ENCODE measurements around the gene PHKA1. TPM values are rescaled to one million over a fixed set of nuclear protein-coding genes. Genes with fewer than 3 reads are reported as not detected.

The PHKA1 gene
- total RNA-seq, 1 experiment from 2014 or later, result 5.1 TPM

DNA sequence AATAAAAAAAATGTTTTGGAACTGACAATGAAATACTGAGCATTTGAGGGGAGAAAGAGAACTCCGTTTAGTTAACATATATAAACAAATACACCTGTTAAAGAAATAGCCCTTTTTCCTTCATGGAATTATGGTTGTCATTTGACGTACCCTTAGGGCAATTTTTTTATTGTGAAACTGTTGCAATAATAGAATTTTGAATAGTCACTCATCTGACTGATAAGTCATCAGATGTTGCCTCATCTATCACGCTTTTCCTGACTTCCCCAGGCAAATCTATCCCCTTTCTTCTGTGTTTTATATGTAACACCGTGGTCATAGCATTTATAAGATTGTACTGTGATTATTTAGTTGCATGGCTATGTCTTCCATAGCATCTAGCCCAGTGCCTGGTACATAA, 72.5 kb downstream of the PHKA1 start:
- H3K4me1 Mint-ChIP-seq (ENCODE audit: low read depth, unreplicated experiment), result no peaks in the 10 kb centered on the region
- TF ChIP-seq, protein P1, sequence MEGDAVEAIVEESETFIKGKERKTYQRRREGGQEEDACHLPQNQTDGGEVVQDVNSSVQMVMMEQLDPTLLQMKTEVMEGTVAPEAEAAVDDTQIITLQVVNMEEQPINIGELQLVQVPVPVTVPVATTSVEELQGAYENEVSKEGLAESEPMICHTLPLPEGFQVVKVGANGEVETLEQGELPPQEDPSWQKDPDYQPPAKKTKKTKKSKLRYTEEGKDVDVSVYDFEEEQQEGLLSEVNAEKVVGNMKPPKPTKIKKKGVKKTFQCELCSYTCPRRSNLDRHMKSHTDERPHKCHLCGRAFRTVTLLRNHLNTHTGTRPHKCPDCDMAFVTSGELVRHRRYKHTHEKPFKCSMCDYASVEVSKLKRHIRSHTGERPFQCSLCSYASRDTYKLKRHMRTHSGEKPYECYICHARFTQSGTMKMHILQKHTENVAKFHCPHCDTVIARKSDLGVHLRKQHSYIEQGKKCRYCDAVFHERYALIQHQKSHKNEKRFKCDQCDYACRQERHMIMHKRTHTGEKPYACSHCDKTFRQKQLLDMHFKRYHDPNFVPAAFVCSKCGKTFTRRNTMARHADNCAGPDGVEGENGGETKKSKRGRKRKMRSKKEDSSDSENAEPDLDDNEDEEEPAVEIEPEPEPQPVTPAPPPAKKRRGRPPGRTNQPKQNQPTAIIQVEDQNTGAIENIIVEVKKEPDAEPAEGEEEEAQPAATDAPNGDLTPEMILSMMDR (IDR thresholded peaks at IDR 0.05; ENCODE audit: insufficient read depth in 1 of 2, low read depth in 1 of 2, low read length in 1 of 2, severe bottlenecking in 1 of 2, unreplicated experiment in 1 of 2), result no peak
- no peaks in the 10 kb centered on the region for H3K36me3 ChIP-seq (ENCODE audit: control insufficient read depth, insufficient read depth, low read length)
- H3K4me3 Mint-ChIP-seq (ENCODE audit: unreplicated experiment), result no peak overlapping the region
- no peaks in the 10 kb centered on the region for H3K9me3 ChIP-seq
- no peaks in the 10 kb centered on the region for H3K4me1 ChIP-seq
- POLR2A ChIA-PET, result no interaction called here
- no peaks in the 10 kb centered on the region for H3K27me3 Mint-ChIP-seq (ENCODE audit: insufficient read depth, unreplicated experiment)
- intact Hi-C loops (cut with micrococcal nuclease; ENCODE audit: unreplicated experiment), result no loop called here
- H3K27ac Mint-ChIP-seq (ENCODE audit: unreplicated experiment), result no peak overlapping the region
- H3K4me3 ChIP-seq (ENCODE audit: low read depth, low read length), result no peak overlapping the region
- DNase-seq, result no peak
- BruUV-seq (replicated peaks), result no TSS peak
- H3K36me3 Mint-ChIP-seq (ENCODE audit: insufficient read depth, unreplicated experiment), result no peaks in the 10 kb centered on the region
- H3K27me3 ChIP-seq (replicated peaks; ENCODE audit: control insufficient read depth, insufficient read depth, low read length), result no peaks in the 10 kb centered on the region
- H3K9me3 Mint-ChIP-seq (ENCODE audit: unreplicated experiment), result no peaks in the 10 kb centered on the region
- CTCF ChIA-PET, result no interaction called here

DNA sequence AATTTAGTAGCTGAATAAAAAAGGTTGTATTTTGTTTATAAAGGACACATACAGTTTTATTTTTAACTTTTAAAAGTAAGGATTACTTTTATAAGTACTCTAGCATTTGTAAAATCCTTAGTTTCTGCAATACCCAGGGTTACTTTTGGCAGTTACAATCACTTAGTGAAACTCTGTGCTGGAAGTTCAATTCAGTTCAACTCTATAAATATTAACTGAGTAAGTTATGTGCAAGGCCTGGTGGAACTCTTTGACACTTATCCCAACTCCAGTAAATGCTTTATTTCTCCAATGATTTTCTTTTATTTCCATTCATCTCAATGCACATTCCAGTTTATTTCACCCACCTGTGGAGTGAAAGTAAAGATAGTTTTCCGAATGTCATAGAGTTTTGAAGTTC, 78.2 kb downstream of the PHKA1 start:
- TF ChIP-seq, protein P1 (IDR thresholded peaks at IDR 0.05; ENCODE audit: insufficient read depth in 1 of 2, low read depth in 1 of 2, low read length in 1 of 2, severe bottlenecking in 1 of 2, unreplicated experiment in 1 of 2), result no peak
- BruUV-seq (replicated peaks), result no TSS peak
- Mint-ChIP-seq H3K27me3 (ENCODE audit: insufficient read depth, unreplicated experiment) (no peaks in the 10 kb centered on the region), H3K4me1 (ENCODE audit: low read depth, unreplicated experiment) (no peaks in the 10 kb centered on the region), H3K27ac (ENCODE audit: unreplicated experiment) (no peak overlapping the region), H3K36me3 (ENCODE audit: insufficient read depth, unreplicated experiment) (no peaks in the 10 kb centered on the region), H3K9me3 (ENCODE audit: unreplicated experiment) (no peaks in the 10 kb centered on the region), H3K4me3 (ENCODE audit: unreplicated experiment) (no peak overlapping the region)
- H3K27me3 ChIP-seq (replicated peaks; ENCODE audit: control insufficient read depth, insufficient read depth, low read length), result no peaks in the 10 kb centered on the region
- H3K4me1 ChIP-seq, result no peaks in the 10 kb centered on the region
- H3K4me3 ChIP-seq (ENCODE audit: low read depth, low read length), result no peak overlapping the region
- CTCF ChIA-PET, result no interaction called here
- DNase-seq, result no peak
- no peaks in the 10 kb centered on the region for H3K36me3 ChIP-seq (ENCODE audit: control insufficient read depth, insufficient read depth, low read length)
- POLR2A ChIA-PET, result no interaction called here
- no peaks in the 10 kb centered on the region for H3K9me3 ChIP-seq
- intact Hi-C loops (cut with micrococcal nuclease; ENCODE audit: unreplicated experiment), result no loop called here

DNA sequence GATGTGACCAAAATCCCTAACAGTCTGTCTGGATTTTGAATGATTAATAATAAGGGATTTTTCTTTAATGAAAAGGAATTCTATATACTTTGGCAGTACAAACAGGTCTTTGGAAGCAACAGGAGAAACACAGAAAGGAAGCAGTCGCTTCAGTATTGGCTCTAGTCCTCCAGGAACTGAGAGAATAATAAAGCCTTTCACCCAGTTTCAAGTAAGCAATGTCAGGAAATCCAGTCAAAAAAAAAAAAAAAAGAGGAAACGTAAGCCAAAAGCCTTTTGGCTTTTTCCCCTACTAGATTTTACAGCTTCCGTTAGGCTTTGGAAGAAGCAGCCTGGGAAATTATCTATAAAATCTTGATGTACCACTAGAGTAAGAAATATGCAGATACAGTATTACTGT, 79.8 kb downstream of the PHKA1 start:
- H3K27me3 Mint-ChIP-seq (ENCODE audit: insufficient read depth, unreplicated experiment), result no peaks in the 10 kb centered on the region

More for the DNA sequence above, 79.8 kb downstream of the PHKA1 start:
- H3K4me3 Mint-ChIP-seq (ENCODE audit: unreplicated experiment), result no peak overlapping the region
- TF ChIP-seq, protein P1 (IDR thresholded peaks at IDR 0.05; ENCODE audit: insufficient read depth in 1 of 2, low read depth in 1 of 2, low read length in 1 of 2, severe bottlenecking in 1 of 2, unreplicated experiment in 1 of 2), result no peak
- Histone ChIP-seq H3K36me3 (ENCODE audit: control insufficient read depth, insufficient read depth, low read length) (no peaks in the 10 kb centered on the region), H3K4me1 (no peaks in the 10 kb centered on the region), H3K4me3 (ENCODE audit: low read depth, low read length) (no peak overlapping the region), H3K9me3 (no peaks in the 10 kb centered on the region), H3K27me3 (replicated peaks; ENCODE audit: control insufficient read depth, insufficient read depth, low read length) (no peaks in the 10 kb centered on the region)
- ChIA-PET CTCF (no interaction called here), POLR2A (no interaction called here)
- no peaks in the 10 kb centered on the region for H3K9me3 Mint-ChIP-seq (ENCODE audit: unreplicated experiment)
- no peaks in the 10 kb centered on the region for H3K36me3 Mint-ChIP-seq (ENCODE audit: insufficient read depth, unreplicated experiment)
- intact Hi-C loops (cut with micrococcal nuclease; ENCODE audit: unreplicated experiment), result no loop called here
- no peak overlapping the region for H3K27ac Mint-ChIP-seq (ENCODE audit: unreplicated experiment)
- BruUV-seq (replicated peaks), result no TSS peak
- no peak for DNase-seq
- H3K4me1 Mint-ChIP-seq (ENCODE audit: low read depth, unreplicated experiment), result no peaks in the 10 kb centered on the region

Data from Caco-2 (cell line).